Measurements from ENCODE around the gene MRTFA.

GRCh38 chr22:40415531-40416266 lies 220.8 kb downstream of the MRTFA start:
- no peak for TF ChIP-seq POLR2A (IDR thresholded peaks at IDR 0.05)
- TF ChIP-seq CTCF (IDR thresholded peaks at IDR 0.05): no peak
- TF ChIP-seq POLR2AphosphoS5 (IDR thresholded peaks at IDR 0.05): no peak
